HG03097 (cell line): ENCODE data around the gene ATP5F1E.
"Not testable (repeated sequence)": the region's sequence is repeated elsewhere in the genome, so short reads cannot be mapped to it uniquely, and the experiment has no call there.

Experiments used
- ATAC-seq: cut with Tn5 transposase; IDR thresholded peaks from one replicate; pipeline ENCODE4 v1.9.1; 2021; ENCODE audit not compliant: unreplicated experiment, low FRiP score

ATP5F1E gene

GRCh38 chr20:59043698-59044097 is 11.6 kb upstream of the ATP5F1E start:
- ATAC-seq: no peak

GRCh38 chr20:59042796-59043631 is 10.9 kb upstream of the ATP5F1E start:
- peak; percentile 94 for ATAC-seq

DNA sequence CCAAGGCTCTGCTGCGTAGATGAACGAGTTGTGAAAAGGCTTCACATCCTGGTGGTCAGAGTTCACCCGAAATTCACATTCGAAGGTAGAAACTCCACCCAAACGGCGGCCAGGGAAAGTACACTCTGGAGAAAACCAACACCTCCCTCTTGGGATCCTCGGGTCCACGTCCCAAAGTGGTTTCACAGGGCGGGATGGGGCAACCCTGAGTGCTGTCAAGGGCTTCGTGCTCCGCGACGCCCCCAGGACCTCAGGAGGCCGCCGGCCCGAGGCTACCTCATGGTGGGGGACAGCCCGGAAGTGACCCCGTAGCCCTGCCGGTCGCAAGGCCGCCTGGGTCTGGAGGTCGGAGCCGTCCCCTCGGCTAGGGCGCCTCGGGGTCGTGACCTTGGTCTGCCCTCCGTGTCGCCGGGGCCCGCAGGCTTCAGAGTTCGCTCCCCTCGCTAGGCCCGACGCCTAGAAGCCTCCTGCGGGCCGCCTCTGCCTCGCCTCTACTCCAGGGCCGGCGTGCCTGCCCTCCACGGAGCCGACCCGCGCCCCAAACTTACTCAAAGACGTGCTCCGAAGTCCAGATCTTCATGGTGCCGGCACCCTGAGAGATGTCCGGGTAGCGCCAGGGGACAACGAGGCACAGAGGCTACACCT is 10.1 kb upstream of the ATP5F1E start, which contains the start of gene PRELID3B:
PRELID3B (minus strand) TSS at position 636 of the 645 bp plus-strand sequence; CDS start at position 580, 56 bp downstream.
- peak; percentile 25 for ATAC-seq

GRCh38 chr20:59041487-59041886 is 9.4 kb upstream of the ATP5F1E start:
- not testable (repeated sequence) for ATAC-seq

GRCh38 chr20:59040667-59041066 is 8.5 kb upstream of the ATP5F1E start:
- no peak for ATAC-seq

- no peak for ATAC-seq
Measured at GRCh38 chr20:59039233-59039632, 7.1 kb upstream of the ATP5F1E start.

GRCh38 chr20:59037386-59037785 is 5.3 kb upstream of the ATP5F1E start:
- no peak for ATAC-seq

DNA sequence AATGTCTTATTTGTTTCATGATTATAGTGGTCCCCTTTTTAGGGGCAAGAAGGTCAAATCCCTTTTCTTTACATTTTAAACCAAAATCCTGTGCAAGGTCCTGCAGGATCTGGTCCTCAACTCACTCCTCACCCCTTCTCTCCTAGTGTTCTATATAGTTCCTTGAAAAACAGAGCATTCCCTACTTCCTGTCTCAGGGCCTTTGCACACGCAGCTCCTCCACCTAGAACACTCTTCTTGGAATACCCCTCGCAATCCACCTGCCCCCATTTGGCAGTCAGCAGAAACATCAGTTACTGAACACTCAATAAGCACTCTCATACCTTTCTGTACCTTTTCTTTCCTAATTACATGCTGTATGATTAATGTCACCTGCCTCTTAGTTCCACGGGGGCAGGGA is 3.2 kb upstream of the ATP5F1E start:
- ATAC-seq: no peak

DNA sequence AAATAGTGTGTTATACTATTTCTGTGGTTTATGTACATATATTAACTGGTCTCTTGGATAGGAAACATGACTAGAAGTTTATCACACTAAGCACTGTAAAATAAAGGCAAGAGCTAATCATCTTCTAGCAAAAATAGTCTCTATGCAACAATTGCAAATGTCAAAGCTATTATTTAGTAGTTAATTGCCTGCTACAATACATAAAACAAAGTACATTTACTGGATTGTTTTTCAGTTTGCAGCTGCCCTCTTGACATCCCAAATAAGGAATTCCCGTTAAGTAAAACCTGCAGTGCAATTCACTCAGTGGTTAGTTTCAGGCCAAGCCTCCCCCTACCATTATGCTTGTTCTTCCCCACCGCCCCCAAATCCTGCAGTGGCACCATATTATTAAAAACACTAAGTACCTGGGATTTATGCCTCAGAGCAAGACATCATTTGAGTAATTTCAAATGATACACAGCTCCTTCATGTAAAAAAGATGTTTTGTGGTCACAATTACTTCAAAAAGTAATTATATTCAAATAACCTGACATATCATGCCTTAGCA is 1.6 kb upstream of the ATP5F1E start:
- no peak for ATAC-seq

DNA sequence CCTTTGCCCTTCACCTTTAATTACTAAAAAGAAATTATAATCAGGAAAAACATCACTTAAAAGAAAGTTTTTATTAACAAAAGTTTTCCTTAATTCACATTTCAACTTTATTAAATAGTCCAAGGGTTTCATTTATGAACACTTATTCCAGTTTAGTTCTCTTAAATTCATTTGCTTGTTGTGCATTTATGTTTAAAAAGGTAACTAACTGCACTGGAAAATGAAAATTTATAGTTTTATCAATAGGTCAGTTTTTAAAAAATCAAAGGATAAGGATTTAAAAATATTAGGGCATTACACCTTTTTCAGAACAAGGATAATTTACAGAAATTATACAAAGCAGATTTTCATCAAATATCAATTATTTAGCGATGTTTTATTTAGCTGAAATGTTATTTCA is 958 bp upstream of the ATP5F1E start:
- ATAC-seq: no peak

DNA sequence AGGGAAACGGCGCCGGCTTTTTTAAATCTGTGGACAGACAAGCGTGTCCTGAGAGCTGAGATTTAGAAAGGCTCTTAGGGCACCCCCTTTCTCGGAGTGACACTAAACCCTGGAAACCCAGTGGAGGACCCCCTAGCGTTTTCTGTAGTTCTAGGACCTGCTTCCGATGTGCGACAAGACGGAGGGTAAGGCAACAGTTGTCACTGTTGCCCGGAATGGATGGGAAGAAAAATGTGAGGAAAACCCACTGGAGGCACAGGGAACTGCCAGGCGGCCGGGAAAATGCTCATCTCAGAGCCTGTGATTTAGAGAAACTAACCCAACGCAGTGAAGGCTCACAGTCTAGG is 551 bp upstream of the ATP5F1E start:
- ATAC-seq: no peak

GRCh38 chr20:59031564-59032022 is 542 bp downstream of the ATP5F1E start:
- no peak for ATAC-seq

- ATAC-seq: no peak
Measured at GRCh38 chr20:59030911-59031563, 1.1 kb downstream of the ATP5F1E start.

- ATAC-seq: no peak
Measured at GRCh38 chr20:59028812-59029211, 3.3 kb downstream of the ATP5F1E start.

DNA sequence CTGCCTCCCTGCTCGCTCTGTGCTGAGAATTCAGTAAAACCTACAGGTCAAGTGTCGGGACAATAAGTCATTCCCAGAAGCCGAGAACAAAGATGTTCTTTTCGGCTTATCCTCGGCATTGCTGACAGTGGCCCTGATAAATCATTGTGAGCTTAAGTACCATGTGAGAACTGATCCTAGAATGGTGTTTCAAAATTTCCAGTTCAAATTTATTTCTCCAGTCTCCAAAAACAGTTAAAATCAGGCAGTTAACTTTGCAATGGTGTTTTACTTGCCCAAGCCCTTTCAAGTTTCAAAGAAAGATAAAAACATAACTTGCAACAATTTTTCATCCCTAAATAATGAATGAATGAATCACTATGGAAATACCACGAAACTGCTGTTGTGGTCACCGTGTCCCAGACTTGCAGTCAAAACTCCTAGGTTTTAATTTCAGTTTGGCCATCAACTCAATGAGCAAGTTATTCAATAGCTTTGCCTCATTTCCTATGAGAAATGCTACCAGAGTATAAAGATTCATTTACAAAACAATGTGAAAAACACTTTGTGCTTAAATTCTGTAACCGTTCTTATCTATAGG is 4.3 kb downstream of the ATP5F1E start:
- no peak for ATAC-seq

DNA sequence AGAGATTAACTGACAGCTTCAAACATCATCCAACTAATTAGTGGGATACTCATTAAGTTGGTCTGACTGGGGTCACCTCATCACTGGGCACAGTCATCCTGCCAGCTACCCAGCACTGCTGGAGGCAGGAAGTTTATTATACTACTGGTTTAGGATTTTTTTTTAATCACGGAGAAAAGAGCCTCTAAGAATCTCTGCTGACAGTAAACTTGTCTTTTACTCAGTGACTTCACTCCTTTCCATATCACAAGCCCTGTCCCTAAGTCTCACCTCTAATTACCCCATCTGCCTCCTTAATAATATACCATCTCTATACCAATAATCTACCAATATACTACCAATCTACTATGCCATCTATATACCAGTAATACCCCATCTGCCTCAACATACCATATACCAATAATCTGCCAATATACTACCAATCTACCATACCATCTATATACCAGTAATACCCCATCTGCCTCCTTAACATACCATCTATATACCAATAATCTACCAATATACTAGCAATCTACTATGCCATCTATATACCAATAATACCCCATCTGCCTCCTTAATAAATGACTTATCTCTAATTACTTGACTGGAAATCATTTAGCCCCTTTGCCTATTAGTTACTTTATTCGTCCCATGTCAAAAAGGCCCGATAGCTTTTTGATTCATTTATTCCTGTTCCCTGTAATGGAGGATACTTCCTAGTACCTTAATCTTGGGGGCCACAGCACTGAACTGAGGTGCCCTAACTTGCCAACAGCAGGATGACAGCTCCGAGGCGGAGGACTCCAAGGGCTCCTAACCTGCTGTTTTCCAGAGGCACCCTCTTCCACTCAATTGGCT is 5.0 kb downstream of the ATP5F1E start:
- ATAC-seq: no peak

DNA sequence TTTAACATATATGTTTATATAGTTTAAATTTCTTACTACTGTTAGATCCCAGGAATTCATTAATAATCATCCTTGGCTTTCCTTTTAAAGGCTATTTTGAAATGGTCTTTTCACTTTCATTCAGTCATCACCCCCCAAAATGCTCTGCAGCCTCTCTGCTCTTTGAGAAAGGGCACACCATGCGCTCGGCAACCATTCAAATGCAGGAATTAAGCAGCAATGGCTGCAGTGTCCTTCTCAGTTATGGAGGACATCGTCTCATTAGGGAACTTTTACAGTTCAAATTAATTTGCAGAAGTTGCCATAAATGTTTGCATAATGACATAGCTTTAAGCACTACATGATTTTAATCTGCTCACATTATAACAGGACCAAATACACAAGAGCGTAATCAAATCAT is 6.6 kb downstream of the ATP5F1E start:
- no peak for ATAC-seq

GRCh38 chr20:59025086-59025485 is 7.0 kb downstream of the ATP5F1E start:
- no peak for ATAC-seq

- ATAC-seq: no peak
Measured at GRCh38 chr20:59024111-59024530, 8.0 kb downstream of the ATP5F1E start.

GRCh38 chr20:59023616-59024015 is 8.5 kb downstream of the ATP5F1E start:
- ATAC-seq: no peak
